Left ventricle myocardium inferior (tissue), 1 donor: ENCODE data around the gene ZNF474. TPM values are rescaled to one million over a fixed set of nuclear protein-coding genes. Genes with fewer than 3 reads are reported as not detected.

Experiments
- DNase-seq: peaks from one replicate; pipeline ENCODE4 v3.0.0-alpha.2; 2020
- H3K27ac ChIP-seq: fragments of 200-600 bp; replicated peaks from 2 replicates; pipeline ENCODE4 v1.8.0; 2021
- H3K27me3 ChIP-seq: fragments of 200-600 bp; 2 replicates; pipeline ENCODE4 v1.8.0; 2021; ENCODE audit warnings: low read depth
- H3K36me3 ChIP-seq: fragments of 200-600 bp; 2 replicates; pipeline ENCODE4 v1.8.0; 2021
- H3K4me1 ChIP-seq: fragments of 200-600 bp; 2 replicates; pipeline ENCODE4 v1.8.0; 2021
- H3K4me3 ChIP-seq: fragments of 200-600 bp; 2 replicates; pipeline ENCODE4 v1.8.0; 2021; ENCODE audit warnings: mild to moderate bottlenecking, moderate library complexity
- H3K9me3 ChIP-seq: fragments of 200-600 bp; replicated peaks from 2 replicates; pipeline ENCODE4 v1.8.0; 2021
- intact Hi-C: fragments of 100-400 bp; cut with micrococcal nuclease; formaldehyde crosslinking; loops from one replicate; pipeline ENCODE4 v1.11.0; 2022
- total RNA-seq: library from RNA; stranded (reverse); fragmentation: NEBNext Ultra II Directional; extraction: Animal tissue kit (Norgen Biotek cat#: 25700); gene quantifications from one replicate; pipeline ENCODE4 v1.2.1, GENCODE V29; 2021
- TF ChIP-seq, protein P1 (sequence below): fragments of 200-600 bp; IDR thresholded peaks from 2 replicates; pipeline ENCODE4 v1.8.0; 2021; ENCODE audit warnings: antibody characterized with exemption, mild to moderate bottlenecking, borderline replicate concordance
- donor health status: DM: no; HTN: yes; CAD: no; lungs with severe emphysema.

ZNF474 gene
- total RNA-seq, 1 donor from 2014 or later, result not detected

DNA sequence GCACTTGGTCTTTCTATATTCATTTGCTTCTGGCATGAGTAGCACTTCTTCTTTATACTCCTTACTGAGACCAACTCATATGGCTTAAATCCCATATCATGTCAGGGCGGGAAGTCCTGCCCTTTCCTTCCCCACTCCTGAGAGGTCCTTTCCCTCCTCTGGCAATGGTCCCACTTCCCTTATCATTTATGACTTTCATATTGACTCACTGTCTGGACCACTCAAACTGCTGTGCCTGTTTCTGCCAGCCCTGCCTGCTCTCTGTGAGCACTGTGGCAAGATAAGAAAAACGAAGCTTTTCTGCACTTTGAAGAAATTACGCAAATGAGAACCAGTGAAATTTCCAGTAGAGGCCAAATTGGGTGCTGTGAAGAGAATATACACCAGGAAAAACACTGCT lies 58.1 kb downstream of the ZNF474 start:
- intact Hi-C loops, result no loop called here
- H3K4me3 ChIP-seq, result no peak overlapping the region
- TF ChIP-seq, protein P1, sequence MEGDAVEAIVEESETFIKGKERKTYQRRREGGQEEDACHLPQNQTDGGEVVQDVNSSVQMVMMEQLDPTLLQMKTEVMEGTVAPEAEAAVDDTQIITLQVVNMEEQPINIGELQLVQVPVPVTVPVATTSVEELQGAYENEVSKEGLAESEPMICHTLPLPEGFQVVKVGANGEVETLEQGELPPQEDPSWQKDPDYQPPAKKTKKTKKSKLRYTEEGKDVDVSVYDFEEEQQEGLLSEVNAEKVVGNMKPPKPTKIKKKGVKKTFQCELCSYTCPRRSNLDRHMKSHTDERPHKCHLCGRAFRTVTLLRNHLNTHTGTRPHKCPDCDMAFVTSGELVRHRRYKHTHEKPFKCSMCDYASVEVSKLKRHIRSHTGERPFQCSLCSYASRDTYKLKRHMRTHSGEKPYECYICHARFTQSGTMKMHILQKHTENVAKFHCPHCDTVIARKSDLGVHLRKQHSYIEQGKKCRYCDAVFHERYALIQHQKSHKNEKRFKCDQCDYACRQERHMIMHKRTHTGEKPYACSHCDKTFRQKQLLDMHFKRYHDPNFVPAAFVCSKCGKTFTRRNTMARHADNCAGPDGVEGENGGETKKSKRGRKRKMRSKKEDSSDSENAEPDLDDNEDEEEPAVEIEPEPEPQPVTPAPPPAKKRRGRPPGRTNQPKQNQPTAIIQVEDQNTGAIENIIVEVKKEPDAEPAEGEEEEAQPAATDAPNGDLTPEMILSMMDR, result no peak
- H3K27ac ChIP-seq, result peak overlapping the region; percentile 31
- H3K36me3 ChIP-seq, result no peaks in the 10 kb centered on the region
- no peak for DNase-seq
- H3K4me1 ChIP-seq, result peaks cover 43% of the 10 kb centered on the region
- H3K9me3 ChIP-seq, result no peaks in the 10 kb centered on the region
- H3K27me3 ChIP-seq, result peaks cover 4% of the 10 kb centered on the region

DNA sequence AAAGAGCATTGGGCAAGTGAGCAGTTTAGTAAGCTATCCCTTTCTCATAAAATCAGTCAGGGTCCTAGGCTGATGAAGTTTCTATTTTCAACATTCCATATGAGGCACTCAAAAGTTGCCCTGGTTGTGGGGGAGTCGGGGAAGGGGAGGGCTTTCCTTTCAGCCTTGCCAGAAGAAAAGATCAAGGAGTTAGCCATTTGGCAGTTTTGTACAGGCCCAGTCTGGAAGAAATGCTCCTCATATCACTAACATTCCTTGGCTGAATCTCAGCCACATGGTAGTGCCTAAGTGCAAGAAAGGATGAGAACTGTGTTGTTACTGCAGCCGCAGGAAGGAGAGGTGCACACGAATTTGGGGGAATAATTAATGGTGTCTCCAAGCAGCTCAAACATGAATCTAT lies 60.8 kb downstream of the ZNF474 start:
- Histone ChIP-seq H3K27me3 (peaks cover 4% of the 10 kb centered on the region), H3K9me3 (no peaks in the 10 kb centered on the region), H3K4me3 (no peak overlapping the region), H3K36me3 (no peaks in the 10 kb centered on the region), H3K4me1 (peaks cover 22% of the 10 kb centered on the region), H3K27ac (no peak overlapping the region)
- intact Hi-C loops, result no loop called here
- no peak for DNase-seq
- TF ChIP-seq, protein P1, result no peak

DNA sequence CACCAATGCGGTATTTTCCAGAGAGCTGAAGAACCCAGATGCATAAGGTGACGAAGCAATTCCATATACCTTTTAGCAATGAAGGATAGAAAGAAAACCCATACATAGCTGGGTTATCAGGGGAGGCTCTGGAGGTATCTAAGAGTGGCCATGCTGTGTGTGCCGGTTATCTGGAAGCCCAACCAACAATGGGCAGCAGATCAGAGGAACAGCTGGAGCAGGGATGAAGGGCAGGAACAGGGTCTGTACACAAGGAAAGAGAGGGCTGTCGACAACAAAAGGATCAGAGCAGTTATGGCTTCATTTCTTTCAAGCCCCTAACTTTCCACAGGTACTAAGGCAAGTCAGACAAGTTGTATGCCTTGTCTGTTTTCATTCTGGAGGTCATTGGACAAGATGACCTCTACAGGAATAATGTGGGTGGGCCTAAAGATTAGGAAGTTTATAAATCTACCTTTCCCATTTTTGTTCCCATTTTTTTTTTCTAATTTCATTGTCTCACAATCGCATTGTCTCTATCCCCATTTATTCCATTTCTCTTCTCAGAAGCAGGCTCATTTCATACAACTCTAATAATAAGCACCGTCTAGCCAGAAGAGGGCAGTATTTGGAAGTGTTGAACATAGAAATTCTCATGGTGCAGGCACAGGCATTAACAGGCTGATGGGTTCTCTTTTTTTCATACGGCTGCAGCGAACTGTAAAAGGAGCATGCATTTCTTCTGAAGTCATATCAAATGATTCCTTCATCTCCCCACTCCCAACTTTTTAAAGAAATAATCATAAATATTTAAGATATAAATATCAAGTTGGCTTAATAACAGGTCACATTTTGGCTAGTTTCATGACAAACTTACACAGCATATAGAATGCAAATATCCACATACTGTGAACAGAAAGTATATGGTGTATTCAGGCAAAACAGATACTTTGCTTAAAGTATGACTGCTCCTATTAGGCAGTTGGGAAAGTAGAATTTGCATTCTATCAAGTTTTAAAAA lies 63.5 kb downstream of the ZNF474 start:
- TF ChIP-seq, protein P1, result peak; percentile 73
- H3K27ac ChIP-seq, result no peak overlapping the region
- H3K27me3 ChIP-seq, result no peaks in the 10 kb centered on the region
- H3K9me3 ChIP-seq, result no peaks in the 10 kb centered on the region
- no peaks in the 10 kb centered on the region for H3K36me3 ChIP-seq
- H3K4me3 ChIP-seq, result no peak overlapping the region
- no peak for DNase-seq
- intact Hi-C loops, result no loop called here
- peaks cover 10% of the 10 kb centered on the region for H3K4me1 ChIP-seq

DNA sequence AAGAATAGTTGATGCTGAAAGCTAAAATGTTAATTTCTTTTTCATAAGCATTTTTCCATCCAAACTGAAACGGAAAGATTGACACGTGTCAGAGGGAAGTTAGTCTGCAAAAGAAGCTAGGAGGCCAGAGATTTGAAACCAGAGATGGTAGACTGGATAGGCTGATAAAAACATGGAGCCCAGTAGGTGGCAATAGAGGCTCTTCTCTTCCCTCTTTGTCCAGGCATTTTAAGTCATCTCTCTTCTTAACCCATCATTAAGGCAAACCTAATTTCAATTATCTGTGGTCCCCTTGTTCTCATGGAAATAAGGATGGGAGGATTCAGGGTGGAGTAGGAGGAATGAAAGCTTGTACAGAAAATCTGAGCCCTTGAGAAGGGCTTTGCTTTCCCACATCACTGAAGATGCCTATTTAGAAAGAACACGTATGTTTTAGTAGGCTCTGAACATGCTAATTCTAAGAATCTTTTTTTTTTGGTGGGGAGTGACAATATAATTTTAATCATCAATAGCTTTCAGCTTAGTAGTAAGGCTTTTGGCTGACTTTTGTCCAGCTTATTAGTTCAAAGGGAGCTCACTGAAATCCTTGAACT lies 66.6 kb downstream of the ZNF474 start:
- intact Hi-C loops, result loop anchor here (5.0 kb wide), 1 partner anchor 221 kb away; no protein-coding TSS in a partner anchor
- TF ChIP-seq, protein P1, result peak; percentile 68
- Histone ChIP-seq H3K4me1 (no peaks in the 10 kb centered on the region), H3K4me3 (no peak overlapping the region), H3K27ac (no peak overlapping the region), H3K9me3 (no peaks in the 10 kb centered on the region), H3K27me3 (no peaks in the 10 kb centered on the region), H3K36me3 (no peaks in the 10 kb centered on the region)
- DNase-seq, result no peak

DNA sequence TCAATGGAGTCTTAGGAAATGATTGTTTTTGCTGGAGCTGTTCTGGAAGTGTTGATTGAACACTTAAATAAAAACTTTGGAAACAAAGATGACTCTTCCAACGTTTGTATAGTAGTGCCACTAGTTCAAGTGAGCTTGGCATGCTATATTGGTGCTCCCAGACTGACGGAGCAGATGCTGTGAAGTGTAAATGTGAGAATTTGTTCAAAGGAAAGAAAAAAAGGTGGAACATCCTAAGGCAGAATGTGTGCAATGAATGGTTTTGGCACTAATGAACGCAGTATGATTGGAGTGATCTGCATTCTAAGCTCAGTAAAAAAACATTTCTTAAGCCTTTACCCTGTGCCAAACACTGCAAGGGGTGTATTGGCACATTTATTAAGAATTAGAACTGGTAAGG lies 69.8 kb downstream of the ZNF474 start:
- Histone ChIP-seq H3K9me3 (no peaks in the 10 kb centered on the region), H3K4me3 (no peak overlapping the region), H3K4me1 (no peaks in the 10 kb centered on the region), H3K36me3 (no peaks in the 10 kb centered on the region), H3K27me3 (peaks cover 7% of the 10 kb centered on the region), H3K27ac (no peak overlapping the region)
- no peak for DNase-seq
- intact Hi-C loops, result loop anchor here (5.0 kb wide), 1 partner anchor 218 kb away; no protein-coding TSS in a partner anchor
- TF ChIP-seq, protein P1, result no peak
